ENCODE results near the gene ZIC4.

DNA sequence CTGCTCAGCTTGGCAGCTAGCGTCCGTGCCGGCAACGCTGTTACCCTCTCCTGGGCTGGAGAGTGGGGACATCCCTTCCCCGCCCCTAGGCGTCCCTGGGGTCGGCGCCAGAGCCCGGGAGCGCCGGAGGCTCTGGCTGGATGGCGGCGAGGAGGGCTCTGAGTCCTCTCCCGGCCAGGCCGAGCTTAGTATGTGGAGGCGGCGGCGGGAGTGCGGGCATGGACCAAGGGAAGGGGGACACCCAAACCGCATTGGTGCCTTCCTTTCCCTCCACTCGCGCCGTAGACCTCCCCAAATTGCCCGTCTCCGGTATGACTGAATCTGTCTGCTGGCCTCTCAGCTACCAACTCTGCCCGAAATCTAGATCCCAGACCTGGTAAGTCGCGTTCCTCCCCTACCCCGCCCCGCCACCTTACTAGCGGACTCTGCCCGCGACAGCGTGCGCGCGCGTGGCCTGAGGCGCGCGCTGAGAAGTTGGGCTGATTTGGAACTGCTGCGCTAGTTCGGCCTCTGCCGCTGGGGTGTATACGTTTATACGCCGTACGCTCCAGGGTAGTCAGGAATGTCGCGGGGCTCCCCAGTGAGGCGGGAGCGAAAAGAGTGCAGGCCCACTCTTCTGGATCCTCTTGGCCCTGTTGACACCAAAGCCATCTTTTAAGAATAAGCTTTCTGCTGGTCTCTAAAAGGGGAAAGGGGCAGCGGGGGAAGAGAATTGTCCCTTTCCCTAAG lies 15.0 kb upstream of the ZIC4 start:
- TF ChIP-seq, protein P1, sequence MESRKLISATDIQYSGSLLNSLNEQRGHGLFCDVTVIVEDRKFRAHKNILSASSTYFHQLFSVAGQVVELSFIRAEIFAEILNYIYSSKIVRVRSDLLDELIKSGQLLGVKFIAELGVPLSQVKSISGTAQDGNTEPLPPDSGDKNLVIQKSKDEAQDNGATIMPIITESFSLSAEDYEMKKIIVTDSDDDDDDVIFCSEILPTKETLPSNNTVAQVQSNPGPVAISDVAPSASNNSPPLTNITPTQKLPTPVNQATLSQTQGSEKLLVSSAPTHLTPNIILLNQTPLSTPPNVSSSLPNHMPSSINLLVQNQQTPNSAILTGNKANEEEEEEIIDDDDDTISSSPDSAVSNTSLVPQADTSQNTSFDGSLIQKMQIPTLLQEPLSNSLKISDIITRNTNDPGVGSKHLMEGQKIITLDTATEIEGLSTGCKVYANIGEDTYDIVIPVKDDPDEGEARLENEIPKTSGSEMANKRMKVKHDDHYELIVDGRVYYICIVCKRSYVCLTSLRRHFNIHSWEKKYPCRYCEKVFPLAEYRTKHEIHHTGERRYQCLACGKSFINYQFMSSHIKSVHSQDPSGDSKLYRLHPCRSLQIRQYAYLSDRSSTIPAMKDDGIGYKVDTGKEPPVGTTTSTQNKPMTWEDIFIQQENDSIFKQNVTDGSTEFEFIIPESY (IDR thresholded peaks at IDR 0.05; ENCODE audit: borderline replicate concordance, low read depth) = no peak
- TF ChIP-seq FOSL2 (IDR thresholded peaks at IDR 0.05; ENCODE audit: borderline replicate concordance, low read depth) (no peak), TCF12 (IDR thresholded peaks at IDR 0.05) (no peak)
- TF ChIP-seq, protein P2, sequence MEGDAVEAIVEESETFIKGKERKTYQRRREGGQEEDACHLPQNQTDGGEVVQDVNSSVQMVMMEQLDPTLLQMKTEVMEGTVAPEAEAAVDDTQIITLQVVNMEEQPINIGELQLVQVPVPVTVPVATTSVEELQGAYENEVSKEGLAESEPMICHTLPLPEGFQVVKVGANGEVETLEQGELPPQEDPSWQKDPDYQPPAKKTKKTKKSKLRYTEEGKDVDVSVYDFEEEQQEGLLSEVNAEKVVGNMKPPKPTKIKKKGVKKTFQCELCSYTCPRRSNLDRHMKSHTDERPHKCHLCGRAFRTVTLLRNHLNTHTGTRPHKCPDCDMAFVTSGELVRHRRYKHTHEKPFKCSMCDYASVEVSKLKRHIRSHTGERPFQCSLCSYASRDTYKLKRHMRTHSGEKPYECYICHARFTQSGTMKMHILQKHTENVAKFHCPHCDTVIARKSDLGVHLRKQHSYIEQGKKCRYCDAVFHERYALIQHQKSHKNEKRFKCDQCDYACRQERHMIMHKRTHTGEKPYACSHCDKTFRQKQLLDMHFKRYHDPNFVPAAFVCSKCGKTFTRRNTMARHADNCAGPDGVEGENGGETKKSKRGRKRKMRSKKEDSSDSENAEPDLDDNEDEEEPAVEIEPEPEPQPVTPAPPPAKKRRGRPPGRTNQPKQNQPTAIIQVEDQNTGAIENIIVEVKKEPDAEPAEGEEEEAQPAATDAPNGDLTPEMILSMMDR (IDR thresholded peaks at IDR 0.05) = no peak
